ENCODE measurements around the gene SLC16A13.
A peak's percentile ranks its signal among the peaks of the same experiment; 100 is the strongest.

SLC16A13 gene

GRCh38 chr17:7010523-7010922 is 25.3 kb upstream of the SLC16A13 start:
- Histone ChIP-seq H3K9me3 (ENCODE audit: insufficient read depth, low read length) (no peaks in the 10 kb centered on the region), H2AFZ (ENCODE audit: low read depth, low read length) (no peak overlapping the region), H3K4me1 (ENCODE audit: low read length) (peaks cover 6% of the 10 kb centered on the region; the same call in 1 of the 2 replicates), H3K27ac (ENCODE audit: low read length) (no peak overlapping the region), H3K36me3 (replicated peaks; ENCODE audit: low read depth, low read length) (no peaks in the 10 kb centered on the region), H4K20me1 (ENCODE audit: insufficient read depth, low read length) (no peaks in the 10 kb centered on the region), H3K4me3 (ENCODE audit: low read length) (no peak overlapping the region), H3K4me2 (ENCODE audit: low read length) (no peak overlapping the region), H3K9ac (ENCODE audit: low read length) (no peak overlapping the region), H3K27me3 (ENCODE audit: low read depth, low read length) (no peaks in the 10 kb centered on the region), H3K79me2 (ENCODE audit: low read length) (peaks cover 46% of the 10 kb centered on the region)
- no peak for TF ChIP-seq EZH2phosphoT487 (IDR thresholded peaks at IDR 0.05; ENCODE audit: low read depth)

- H3K36me3 ChIP-seq (replicated peaks; ENCODE audit: low read depth, low read length): peaks cover under 1% of the 10 kb centered on the region
- H4K20me1 ChIP-seq (ENCODE audit: insufficient read depth, low read length): no peaks in the 10 kb centered on the region
- H3K79me2 ChIP-seq (ENCODE audit: low read length): peaks cover 54% of the 10 kb centered on the region
- TF ChIP-seq CTCF (IDR thresholded peaks at IDR 0.05; ENCODE audit: low read depth, low read length) (no peak), EZH2phosphoT487 (IDR thresholded peaks at IDR 0.05; ENCODE audit: low read depth) (no peak)
- peak overlapping the region; percentile 95 for H3K4me3 ChIP-seq (ENCODE audit: low read length)
- no peaks in the 10 kb centered on the region for H3K9me3 ChIP-seq (ENCODE audit: insufficient read depth, low read length)
- peak overlapping the region; percentile 88 for H3K9ac ChIP-seq (ENCODE audit: low read length)
- no peak overlapping the region for H2AFZ ChIP-seq (ENCODE audit: low read depth, low read length)
- H3K4me1 ChIP-seq (ENCODE audit: low read length): peaks cover 15% of the 10 kb centered on the region
- H3K27ac ChIP-seq (ENCODE audit: low read length): no peak overlapping the region
- H3K27me3 ChIP-seq (ENCODE audit: low read depth, low read length): no peaks in the 10 kb centered on the region
- H3K4me2 ChIP-seq (ENCODE audit: low read length): peak overlapping the region; percentile 91
These were observed 24.4 kb upstream of the SLC16A13 start for GRCh38 chr17:7011415-7011814.

GRCh38 chr17:7011942-7012254 is 23.9 kb upstream of the SLC16A13 start:
- H3K4me3 ChIP-seq (ENCODE audit: low read length): peak overlapping the region; percentile 95
- H3K9ac ChIP-seq (ENCODE audit: low read length): peak overlapping the region; percentile 88
- H3K4me2 ChIP-seq (ENCODE audit: low read length): peak overlapping the region; percentile 91
- H4K20me1 ChIP-seq (ENCODE audit: insufficient read depth, low read length): no peaks in the 10 kb centered on the region
- H3K36me3 ChIP-seq (replicated peaks; ENCODE audit: low read depth, low read length): peaks cover 3% of the 10 kb centered on the region
- peak overlapping the region; percentile 90 for H3K27ac ChIP-seq (ENCODE audit: low read length)
- H3K27me3 ChIP-seq (ENCODE audit: low read depth, low read length): no peaks in the 10 kb centered on the region
- no peaks in the 10 kb centered on the region for H3K9me3 ChIP-seq (ENCODE audit: insufficient read depth, low read length)
- peaks cover 54% of the 10 kb centered on the region for H3K79me2 ChIP-seq (ENCODE audit: low read length)
- peaks cover 15% of the 10 kb centered on the region for H3K4me1 ChIP-seq (ENCODE audit: low read length)
- TF ChIP-seq EZH2phosphoT487 (IDR thresholded peaks at IDR 0.05; ENCODE audit: low read depth): no peak
- TF ChIP-seq CTCF (IDR thresholded peaks at IDR 0.05; ENCODE audit: low read depth, low read length): no peak
- peak overlapping the region; percentile 77 for H2AFZ ChIP-seq (ENCODE audit: low read depth, low read length)

GRCh38 chr17:7014261-7014994 is 21.4 kb upstream of the SLC16A13 start:
- Histone ChIP-seq H3K36me3 (replicated peaks; ENCODE audit: low read depth, low read length) (peaks cover 3% of the 10 kb centered on the region), H3K4me1 (ENCODE audit: low read length) (peaks cover 15% of the 10 kb centered on the region), H2AFZ (ENCODE audit: low read depth, low read length) (no peak overlapping the region), H4K20me1 (ENCODE audit: insufficient read depth, low read length) (no peaks in the 10 kb centered on the region), H3K4me3 (ENCODE audit: low read length) (peak overlapping the region; percentile 95), H3K4me2 (ENCODE audit: low read length) (peak overlapping the region; percentile 91), H3K27ac (ENCODE audit: low read length) (peak overlapping the region; percentile 90), H3K27me3 (ENCODE audit: low read depth, low read length) (no peaks in the 10 kb centered on the region), H3K9ac (ENCODE audit: low read length) (peak overlapping the region; percentile 88), H3K9me3 (ENCODE audit: insufficient read depth, low read length) (no peaks in the 10 kb centered on the region), H3K79me2 (ENCODE audit: low read length) (peaks cover 54% of the 10 kb centered on the region)
- no peak for TF ChIP-seq EZH2phosphoT487 (IDR thresholded peaks at IDR 0.05; ENCODE audit: low read depth)
- TF ChIP-seq CTCF (IDR thresholded peaks at IDR 0.05; ENCODE audit: low read depth, low read length): peak; percentile 38

Data from OCI-LY3 (cell line).